Naive B cell (primary cell): ENCODE data around the gene PGRMC2. TPM values are rescaled to one million over a fixed set of nuclear protein-coding genes. Genes with fewer than 3 reads are reported as not detected.
A peak's percentile ranks its signal among the peaks of the same experiment; 100 is the strongest.

Experiments
- ATAC-seq, 2 donors: fragments of 150-1000 bp; cut with Tn5 transposase; 2 replicates each; pipeline ENCODE4 v1.10.0; 2021; ENCODE audit warnings: low read depth in 2 of 2, mild to moderate bottlenecking in 2 of 2, moderate library complexity in 2 of 2
- DNase-seq: peaks from one replicate; pipeline ENCODE4 v3.0.0; 2022
- H3K27ac Mint-ChIP-seq, 6 donors: one replicate each; pipeline ENCODE4 v1.8.0; 2020 to 2022; ENCODE audit warnings: mild to moderate bottlenecking in 6 of 6, mixed read lengths in 6 of 6, moderate library complexity in 5 of 6, inconsistent platforms in 2 of 6
- H3K27me3 Mint-ChIP-seq, 3 donors: one replicate each; pipeline ENCODE4 v1.8.0; 2021 to 2022; ENCODE audit warnings: mixed read lengths in 3 of 3, mild to moderate bottlenecking in 1 of 3
- H3K36me3 Mint-ChIP-seq, 2 donors: one replicate each; pipeline ENCODE4 v1.8.0; 2020 to 2022; ENCODE audit warnings: mixed read lengths in 2 of 2, inconsistent platforms in 1 of 2, mild to moderate bottlenecking in 1 of 2
- H3K4me1 Mint-ChIP-seq, 3 donors: one replicate each; pipeline ENCODE4 v1.8.0; 2020 to 2022; ENCODE audit warnings: mixed read lengths in 3 of 3, inconsistent platforms in 1 of 3, mild to moderate bottlenecking in 1 of 3, moderate library complexity in 1 of 3
- H3K4me3 Mint-ChIP-seq, 8 donors: one replicate each; pipeline ENCODE4 v1.8.0; 2020 to 2022; ENCODE audit warnings: mild to moderate bottlenecking in 8 of 8, mixed read lengths in 8 of 8, moderate library complexity in 8 of 8, inconsistent platforms in 2 of 8
- H3K9me3 Mint-ChIP-seq, 7 donors: one replicate each; pipeline ENCODE4 v1.8.0; 2020 to 2022; ENCODE audit warnings: mixed read lengths in 7 of 7, mild to moderate bottlenecking in 5 of 7, inconsistent platforms in 2 of 7, moderate library complexity in 1 of 7
- polyA plus RNA-seq, 6 donors: library from polyadenylated mRNA; unstranded; fragments of 300-500 nt; fragmentation: Illumina TruSeq; gene quantifications; one replicate each; pipeline ENCODE4 v1.2.3, GENCODE V29; 2021; ENCODE audit warnings: low read depth in 6 of 6

Gene PGRMC2
- polyA plus RNA-seq, 6 donors from 2014 or later, result 8.8 to 20.4 (median 13.6) TPM

- DNase-seq, result no peak
- ATAC-seq, result no peak
- Mint-ChIP-seq H3K4me1 (peaks cover 6 to 13% (median 7%) of the 10 kb centered on the region in 3 donors), H3K27ac (no peak overlapping the region), H3K9me3 (no peaks in the 10 kb centered on the region), H3K36me3 (peaks cover 7 to 13% of the 10 kb centered on the region in 2 donors), H3K4me3 (no peak overlapping the region), H3K27me3 (no peaks in the 10 kb centered on the region)
These were observed 4.7 kb upstream of the PGRMC2 start for GRCh38 chr4:128292349-128292748.

- Mint-ChIP-seq H3K9me3 (no peaks in the 10 kb centered on the region), H3K27me3 (no peaks in the 10 kb centered on the region), H3K4me1 (peaks cover 16 to 21% (median 16%) of the 10 kb centered on the region in 3 donors), H3K27ac (no peak overlapping the region), H3K36me3 (peaks cover 0 to 6% of the 10 kb centered on the region in 2 donors), H3K4me3 (peak overlapping the region in 2 of 8 donors; percentile 36 to 83)
- DNase-seq (no peak), ATAC-seq (no peak)
These were observed 3.5 kb upstream of the PGRMC2 start for GRCh38 chr4:128291096-128291495.

- no peak for ATAC-seq
- Mint-ChIP-seq H3K9me3 (no peaks in the 10 kb centered on the region), H3K27me3 (no peaks in the 10 kb centered on the region), H3K36me3 (peaks cover 0 to 6% of the 10 kb centered on the region in 2 donors), H3K4me1 (peaks cover 21 to 26% (median 22%) of the 10 kb centered on the region in 3 donors), H3K4me3 (peak overlapping the region in 3 of 8 donors; percentile 32 to 83 (median 36)), H3K27ac (peak overlapping the region in 2 of 6 donors; percentile 5 to 6)
- DNase-seq, result no peak
These were observed 2.9 kb upstream of the PGRMC2 start for GRCh38 chr4:128290526-128290925.

GRCh38 chr4:128289523-128290158 lies 2.0 kb upstream of the PGRMC2 start:
- no peak for ATAC-seq
- H3K27me3 Mint-ChIP-seq, result no peaks in the 10 kb centered on the region
- no peak for DNase-seq
- H3K4me3 Mint-ChIP-seq, result peak overlapping the region in 1 of 8 donors; percentile 83
- peaks cover 0 to 3% of the 10 kb centered on the region in 2 donors for H3K36me3 Mint-ChIP-seq
- peaks cover 26 to 29% (median 29%) of the 10 kb centered on the region in 3 donors for H3K4me1 Mint-ChIP-seq
- no peaks in the 10 kb centered on the region for H3K9me3 Mint-ChIP-seq
- peak overlapping the region in 1 of 6 donors; percentile 88 for H3K27ac Mint-ChIP-seq

GRCh38 chr4:128288689-128289106 lies 1.1 kb upstream of the PGRMC2 start:
- Mint-ChIP-seq H3K27me3 (no peaks in the 10 kb centered on the region), H3K36me3 (no peaks in the 10 kb centered on the region), H3K9me3 (no peaks in the 10 kb centered on the region), H3K4me1 (peaks cover 26 to 29% (median 29%) of the 10 kb centered on the region in 3 donors), H3K27ac (peak overlapping the region; percentile 63 to 97 (median 80)), H3K4me3 (peak overlapping the region; percentile 83 to 95 (median 92))
- peak in 1 of 2 donors; percentile 2 for ATAC-seq
- DNase-seq, result no peak

- Mint-ChIP-seq H3K36me3 (no peaks in the 10 kb centered on the region), H3K4me1 (peaks cover 26 to 29% (median 29%) of the 10 kb centered on the region in 3 donors), H3K4me3 (peak overlapping the region; percentile 83 to 95 (median 92)), H3K27me3 (no peaks in the 10 kb centered on the region), H3K9me3 (no peaks in the 10 kb centered on the region), H3K27ac (peak overlapping the region; percentile 63 to 97 (median 84))
- DNase-seq (peak; percentile 98), ATAC-seq (peak; percentile 81 to 82)
These were observed 467 bp upstream of the PGRMC2 start for GRCh38 chr4:128287871-128288688.

- Mint-ChIP-seq H3K9me3 (no peaks in the 10 kb centered on the region), H3K36me3 (no peaks in the 10 kb centered on the region), H3K27me3 (no peaks in the 10 kb centered on the region), H3K4me1 (peaks cover 30 to 36% (median 33%) of the 10 kb centered on the region in 3 donors), H3K27ac (peak overlapping the region; percentile 35 to 96 (median 90)), H3K4me3 (peak overlapping the region; percentile 83 to 95 (median 92))
- DNase-seq (peak; percentile 29), ATAC-seq (no peak)
These were observed 1.0 kb downstream of the PGRMC2 start for GRCh38 chr4:128286474-128287058.

- no peaks in the 10 kb centered on the region for H3K36me3 Mint-ChIP-seq
- H3K4me1 Mint-ChIP-seq, result peaks cover 27 to 47% (median 42%) of the 10 kb centered on the region in 3 donors
These were observed 2.3 kb downstream of the PGRMC2 start for GRCh38 chr4:128285085-128285997.

GRCh38 chr4:128284317-128284716 lies 3.3 kb downstream of the PGRMC2 start:
- H3K4me1 Mint-ChIP-seq, result peaks cover 31 to 51% (median 47%) of the 10 kb centered on the region in 3 donors
- no peak overlapping the region for H3K27ac Mint-ChIP-seq
- H3K27me3 Mint-ChIP-seq, result no peaks in the 10 kb centered on the region
- no peak overlapping the region for H3K4me3 Mint-ChIP-seq
- no peaks in the 10 kb centered on the region for H3K36me3 Mint-ChIP-seq
- ATAC-seq (no peak), DNase-seq (no peak)
- no peaks in the 10 kb centered on the region for H3K9me3 Mint-ChIP-seq

More at GRCh38 chr4:128285085-128285997, 2.3 kb downstream of the PGRMC2 start:
- Mint-ChIP-seq H3K4me3 (peak overlapping the region in 6 of 8 donors; percentile 16 to 94 (median 30)), H3K27me3 (no peaks in the 10 kb centered on the region), H3K27ac (peak overlapping the region in 2 of 6 donors; percentile 36 to 72), H3K9me3 (no peaks in the 10 kb centered on the region)
- no peak for ATAC-seq
- DNase-seq, result no peak

GRCh38 chr4:128283071-128283470 lies 4.5 kb downstream of the PGRMC2 start:
- no peak overlapping the region for H3K27ac Mint-ChIP-seq
- H3K4me3 Mint-ChIP-seq, result no peak overlapping the region
- H3K27me3 Mint-ChIP-seq, result no peaks in the 10 kb centered on the region
- peaks cover 25 to 46% (median 44%) of the 10 kb centered on the region in 3 donors for H3K4me1 Mint-ChIP-seq
- no peak for DNase-seq
- ATAC-seq, result no peak
- H3K36me3 Mint-ChIP-seq, result no peaks in the 10 kb centered on the region
- H3K9me3 Mint-ChIP-seq, result no peaks in the 10 kb centered on the region

- no peaks in the 10 kb centered on the region for H3K27me3 Mint-ChIP-seq
- ATAC-seq (no peak), DNase-seq (no peak)
- no peak overlapping the region for H3K4me3 Mint-ChIP-seq
- H3K9me3 Mint-ChIP-seq, result no peaks in the 10 kb centered on the region
- peaks cover 25 to 46% (median 44%) of the 10 kb centered on the region in 3 donors for H3K4me1 Mint-ChIP-seq
- H3K27ac Mint-ChIP-seq, result no peak overlapping the region
- no peaks in the 10 kb centered on the region for H3K36me3 Mint-ChIP-seq
These were observed 5.1 kb downstream of the PGRMC2 start for GRCh38 chr4:128282516-128282915.

- no peaks in the 10 kb centered on the region for H3K36me3 Mint-ChIP-seq
- H3K4me3 Mint-ChIP-seq, result no peak overlapping the region
- no peaks in the 10 kb centered on the region for H3K27me3 Mint-ChIP-seq
- H3K27ac Mint-ChIP-seq, result no peak overlapping the region
- peaks cover 20 to 41% (median 37%) of the 10 kb centered on the region in 3 donors for H3K4me1 Mint-ChIP-seq
- ATAC-seq, result no peak
- DNase-seq, result no peak
- H3K9me3 Mint-ChIP-seq, result no peaks in the 10 kb centered on the region
These were observed 6.3 kb downstream of the PGRMC2 start for GRCh38 chr4:128281354-128281753.
